ENCODE results near the gene SCN4B. TPM values are rescaled to one million over a fixed set of nuclear protein-coding genes. Genes with fewer than 3 reads are reported as not detected.

SCN4B gene
- total RNA-seq, 1 experiment from 2014 or later: 1.6 TPM

DNA sequence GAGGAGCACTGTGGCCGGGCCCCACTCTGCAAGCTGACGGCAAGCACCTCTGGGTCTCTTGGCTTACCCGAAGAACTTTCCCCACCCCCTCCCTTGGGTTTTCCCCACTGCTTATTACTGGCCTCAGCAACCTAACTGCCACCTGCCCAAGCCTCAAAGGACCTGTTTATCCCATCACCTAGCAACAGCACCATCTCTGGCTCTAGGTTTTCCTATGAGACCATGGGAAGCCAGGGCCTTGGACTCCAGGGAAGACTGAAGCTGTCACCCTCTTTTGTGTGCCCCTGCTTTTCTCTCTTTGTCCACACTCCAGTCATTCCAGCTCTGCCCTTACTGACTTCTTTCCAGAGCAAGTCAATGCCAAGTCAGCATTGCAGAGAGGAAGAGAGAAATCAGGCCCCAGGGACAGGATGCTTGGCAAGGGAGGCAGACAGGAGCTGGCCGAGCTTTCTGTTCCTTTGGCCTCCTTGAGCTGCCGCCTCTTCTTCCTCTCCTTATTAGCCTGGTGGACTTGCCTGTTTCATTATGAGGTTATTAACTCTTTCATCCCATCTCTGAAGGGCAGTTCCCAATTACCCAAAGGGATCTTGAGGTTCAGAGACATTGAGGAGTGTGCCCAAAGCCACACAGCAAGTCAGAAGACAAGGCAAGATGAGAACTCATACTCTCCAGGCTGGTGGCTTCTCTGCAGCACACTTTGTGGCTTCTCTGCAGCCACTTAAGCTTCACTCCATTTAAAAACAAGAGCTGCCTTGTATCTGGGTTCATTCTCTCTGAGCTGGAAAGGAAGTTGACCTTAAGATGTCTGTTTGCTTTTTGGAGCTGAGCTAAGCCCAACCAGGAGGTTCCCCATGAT lies 65.5 kb downstream of the SCN4B start, which contains the start of gene SMIM35:
Gene SMIM35, minus strand, starts transcription at position 51 of the 856 bp plus-strand sequence. CDS start 206 bp downstream, outside the sequence.
- H3K79me2 ChIP-seq (ENCODE audit: insufficient read depth, low read length): no peaks in the 10 kb centered on the region
- DNase-seq: no peak
- Mint-ChIP-seq H3K4me1 (peaks cover 7 to 25% of the 10 kb centered on the region in 2 experiments), H3K27me3 (ENCODE audit: low read depth) (peaks cover 24% of the 10 kb centered on the region), H3K36me3 (ENCODE audit: insufficient read depth in 1 of 3, low read depth in 3 of 3) (peaks cover 0 to 4% (median 0%) of the 10 kb centered on the region in 3 experiments; a peak in 2 of 7 replicates), H3K9me3 (peaks cover 0 to 9% of the 10 kb centered on the region in 2 experiments; a peak in 3 of 5 replicates), H3K27ac (no peak within 1 kb of the TSS; a peak in 1 of 7 replicates), H3K4me3 (no peak within 1 kb of the TSS)
- TF ChIP-seq, protein P1, sequence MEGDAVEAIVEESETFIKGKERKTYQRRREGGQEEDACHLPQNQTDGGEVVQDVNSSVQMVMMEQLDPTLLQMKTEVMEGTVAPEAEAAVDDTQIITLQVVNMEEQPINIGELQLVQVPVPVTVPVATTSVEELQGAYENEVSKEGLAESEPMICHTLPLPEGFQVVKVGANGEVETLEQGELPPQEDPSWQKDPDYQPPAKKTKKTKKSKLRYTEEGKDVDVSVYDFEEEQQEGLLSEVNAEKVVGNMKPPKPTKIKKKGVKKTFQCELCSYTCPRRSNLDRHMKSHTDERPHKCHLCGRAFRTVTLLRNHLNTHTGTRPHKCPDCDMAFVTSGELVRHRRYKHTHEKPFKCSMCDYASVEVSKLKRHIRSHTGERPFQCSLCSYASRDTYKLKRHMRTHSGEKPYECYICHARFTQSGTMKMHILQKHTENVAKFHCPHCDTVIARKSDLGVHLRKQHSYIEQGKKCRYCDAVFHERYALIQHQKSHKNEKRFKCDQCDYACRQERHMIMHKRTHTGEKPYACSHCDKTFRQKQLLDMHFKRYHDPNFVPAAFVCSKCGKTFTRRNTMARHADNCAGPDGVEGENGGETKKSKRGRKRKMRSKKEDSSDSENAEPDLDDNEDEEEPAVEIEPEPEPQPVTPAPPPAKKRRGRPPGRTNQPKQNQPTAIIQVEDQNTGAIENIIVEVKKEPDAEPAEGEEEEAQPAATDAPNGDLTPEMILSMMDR (conservative IDR thresholded peaks at IDR 0.05): no peak
- no peaks in the 10 kb centered on the region for H3K27me3 ChIP-seq (ENCODE audit: insufficient read depth, low read length)
- no peak within 1 kb of the TSS for H2BK15ac ChIP-seq (ENCODE audit: low read depth, low read length)
- no peak within 1 kb of the TSS for H3K4ac ChIP-seq (ENCODE audit: low read depth, low read length)
- H3K18ac ChIP-seq (ENCODE audit: insufficient read length, low read depth, low read length): no peak within 1 kb of the TSS
- H3K79me1 ChIP-seq (ENCODE audit: insufficient read depth, low read depth, low read length, poor library complexity, severe bottlenecking): no peaks in the 10 kb centered on the region
- no peak within 1 kb of the TSS for H3K56ac ChIP-seq (ENCODE audit: insufficient read length, low read depth, low read length)
- H2BK20ac ChIP-seq (ENCODE audit: low read depth, low read length, poor library complexity, severe bottlenecking): no peak within 1 kb of the TSS
- no peaks in the 10 kb centered on the region for H3K9me3 ChIP-seq (ENCODE audit: control insufficient read depth, low read depth, low read length)
- no peak within 1 kb of the TSS for H2BK120ac ChIP-seq (ENCODE audit: low read depth, low read length, poor library complexity, severe bottlenecking)
- no peaks in the 10 kb centered on the region for H4K20me1 ChIP-seq (ENCODE audit: control insufficient read depth, insufficient read depth, insufficient read length)
- H3K4me2 ChIP-seq (ENCODE audit: insufficient read depth, insufficient read length, low read length): no peak within 1 kb of the TSS
- no peak within 1 kb of the TSS for H4K8ac ChIP-seq (replicated peaks; ENCODE audit: insufficient read length, low read depth, low read length)
- H2AK5ac ChIP-seq (ENCODE audit: insufficient read length, low read length): no peak within 1 kb of the TSS
- no peak within 1 kb of the TSS for H4K91ac ChIP-seq (ENCODE audit: insufficient read length, low read depth, low read length)
- no peak within 1 kb of the TSS for H2BK12ac ChIP-seq (ENCODE audit: insufficient read length, low read depth, low read length)
- no CpG with 5 or more reads among the region's 5 CpGs for WGBS (ENCODE audit: extremely low coverage, insufficient read length, low lambda C conversion rate)
- H3K23me2 ChIP-seq (ENCODE audit: insufficient read length, low read depth, low read length, poor library complexity, severe bottlenecking): no peaks in the 10 kb centered on the region
- no peak within 1 kb of the TSS for H4K5ac ChIP-seq (ENCODE audit: insufficient read length, low read depth, low read length)
- no peak within 1 kb of the TSS for H3K9ac ChIP-seq (ENCODE audit: extremely low read depth, insufficient read length, low read length)
- H3T11ph ChIP-seq (ENCODE audit: low read length): no peak within 1 kb of the TSS
- no peak within 1 kb of the TSS for H2AFZ ChIP-seq (ENCODE audit: low read length)
- no peak within 1 kb of the TSS for H3K23ac ChIP-seq (ENCODE audit: insufficient read length, low read depth, low read length)
- no peak within 1 kb of the TSS for H2BK5ac ChIP-seq (ENCODE audit: insufficient read length, low read length)
- H3K4me1 ChIP-seq (ENCODE audit: insufficient read depth, low read length): no peaks in the 10 kb centered on the region
- H3K27ac ChIP-seq (ENCODE audit: insufficient read length, low read depth, low read length): no peak within 1 kb of the TSS
- H3K14ac ChIP-seq (ENCODE audit: insufficient read depth, low read length): no peak within 1 kb of the TSS
